NCI-H524 treated with DMSO at 0.1 percent for 48 hours (cell line): ENCODE measurements around the gene CTNNBL1.
"Not testable (repeated sequence)": the region's sequence is repeated elsewhere in the genome, so short reads cannot be mapped to it uniquely, and the experiment has no call there.

ENCODE experiments used
- DNase-seq: peaks from one replicate; lab custom pipeline; 2025; lab: John Stamatoyannopoulos, UW

Gene CTNNBL1

GRCh38 chr20:37852666-37853065 lies 158.8 kb downstream of the CTNNBL1 start:
- no peak for DNase-seq

DNA sequence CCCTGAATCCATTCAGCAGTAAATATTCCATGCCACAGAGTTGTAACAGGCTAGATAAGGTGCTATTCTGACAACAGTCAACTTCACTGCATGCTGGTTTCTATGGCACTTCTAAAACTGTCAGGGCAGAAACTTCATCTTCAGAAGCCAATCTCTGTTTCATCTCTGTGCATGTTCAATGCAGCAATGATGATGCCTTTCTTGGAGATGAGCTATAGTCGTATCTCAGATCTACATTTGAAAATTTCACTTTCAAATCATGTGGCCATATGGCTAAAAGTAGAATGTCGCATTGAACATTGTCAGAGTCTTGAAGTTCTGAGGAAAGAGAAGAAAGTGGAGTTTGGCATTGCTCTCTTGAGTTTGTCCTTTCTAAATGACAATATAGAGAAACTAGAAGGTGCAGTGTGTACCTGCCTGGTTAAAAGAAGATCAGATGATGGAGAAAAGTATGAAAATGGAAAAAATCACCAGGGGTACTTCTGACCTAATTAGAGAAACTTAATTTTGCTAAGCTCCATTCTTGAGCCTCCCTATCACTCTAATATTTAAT lies 160.1 kb downstream of the CTNNBL1 start:
- DNase-seq = no peak

- not testable (repeated sequence) for DNase-seq
These were observed 162.2 kb downstream of the CTNNBL1 start for GRCh38 chr20:37856034-37856433.

DNA sequence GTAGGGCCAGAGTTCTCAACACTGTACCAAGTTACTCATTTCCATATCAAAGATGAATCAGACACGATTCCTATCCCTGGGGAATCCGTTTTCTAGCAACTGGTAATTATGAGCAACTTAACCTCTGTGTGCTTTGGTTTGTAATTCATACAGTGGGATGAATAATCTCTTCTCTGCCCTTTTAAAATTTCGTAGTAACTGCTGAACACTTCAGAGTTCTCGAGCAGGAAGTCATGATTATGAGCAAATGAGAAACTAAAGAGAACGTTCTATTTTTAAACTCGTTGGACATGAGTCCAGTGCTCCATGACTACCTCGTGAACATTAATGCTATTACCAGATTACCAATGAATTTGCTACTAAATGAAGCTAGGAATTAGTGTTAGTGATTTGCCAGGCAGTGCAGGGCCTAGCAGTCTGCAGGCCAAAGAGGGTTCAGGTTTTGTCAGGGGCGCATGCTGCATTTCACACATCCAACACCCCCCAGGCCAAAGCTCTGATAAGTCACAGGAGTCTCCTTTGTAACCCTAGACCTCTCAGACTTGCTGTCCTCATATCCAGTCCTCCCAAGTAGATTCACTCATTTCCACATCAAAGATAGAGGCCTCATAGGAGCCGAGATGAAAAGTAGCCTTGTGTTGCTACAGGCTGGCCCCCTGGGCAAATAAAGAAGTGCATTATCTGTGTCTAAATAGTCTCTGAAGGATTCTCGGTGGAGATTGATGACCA lies 163.3 kb downstream of the CTNNBL1 start:
- DNase-seq = no peak

GRCh38 chr20:37859406-37860171 lies 165.8 kb downstream of the CTNNBL1 start:
- no peak for DNase-seq

DNA sequence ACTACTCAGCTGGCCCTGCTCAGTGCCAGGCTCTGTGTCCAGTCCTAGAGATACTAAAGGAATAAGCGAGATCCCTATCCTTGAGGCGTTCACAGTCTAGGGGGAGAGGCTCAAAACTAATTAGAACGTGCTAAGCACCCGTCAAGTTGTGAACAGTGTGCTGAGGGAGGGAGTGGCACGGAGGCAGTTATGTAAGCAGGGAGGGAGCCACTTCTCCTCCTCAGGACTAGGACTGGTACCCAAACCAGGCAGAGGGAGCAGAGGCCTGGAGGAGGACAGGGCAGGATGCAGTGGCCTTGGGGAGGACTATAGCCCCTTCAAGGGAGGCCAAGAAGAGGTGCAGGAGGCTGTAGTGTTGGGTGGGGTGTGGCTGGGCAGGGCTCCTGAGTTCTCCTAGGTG lies 169.5 kb downstream of the CTNNBL1 start:
- no peak for DNase-seq

DNA sequence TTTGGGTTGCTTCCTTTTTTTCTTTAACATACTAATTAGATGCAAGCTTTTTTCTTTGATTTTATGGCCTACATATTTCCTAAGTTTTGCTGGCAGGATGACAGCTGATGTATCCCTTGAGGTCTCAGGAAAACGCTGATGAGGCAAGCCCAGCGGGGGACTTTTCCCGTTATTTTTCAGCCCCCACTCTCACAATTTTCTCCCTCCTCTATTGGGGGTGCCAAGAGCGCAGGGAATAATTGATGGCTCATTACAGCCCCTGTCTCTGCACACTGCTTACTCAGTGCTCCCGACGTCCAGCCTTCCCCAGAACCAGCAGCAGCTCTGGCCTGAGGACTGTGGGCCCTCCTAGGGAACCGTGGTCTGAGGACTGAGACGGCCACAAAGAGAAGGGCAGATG lies 170.5 kb downstream of the CTNNBL1 start:
- DNase-seq = no peak

- no peak for DNase-seq
These were observed 172.2 kb downstream of the CTNNBL1 start for GRCh38 chr20:37866051-37866450.

- no peak for DNase-seq
These were observed 173.7 kb downstream of the CTNNBL1 start for GRCh38 chr20:37867289-37868195.

- no peak for DNase-seq
These were observed 175.1 kb downstream of the CTNNBL1 start for GRCh38 chr20:37868851-37869333.

DNA sequence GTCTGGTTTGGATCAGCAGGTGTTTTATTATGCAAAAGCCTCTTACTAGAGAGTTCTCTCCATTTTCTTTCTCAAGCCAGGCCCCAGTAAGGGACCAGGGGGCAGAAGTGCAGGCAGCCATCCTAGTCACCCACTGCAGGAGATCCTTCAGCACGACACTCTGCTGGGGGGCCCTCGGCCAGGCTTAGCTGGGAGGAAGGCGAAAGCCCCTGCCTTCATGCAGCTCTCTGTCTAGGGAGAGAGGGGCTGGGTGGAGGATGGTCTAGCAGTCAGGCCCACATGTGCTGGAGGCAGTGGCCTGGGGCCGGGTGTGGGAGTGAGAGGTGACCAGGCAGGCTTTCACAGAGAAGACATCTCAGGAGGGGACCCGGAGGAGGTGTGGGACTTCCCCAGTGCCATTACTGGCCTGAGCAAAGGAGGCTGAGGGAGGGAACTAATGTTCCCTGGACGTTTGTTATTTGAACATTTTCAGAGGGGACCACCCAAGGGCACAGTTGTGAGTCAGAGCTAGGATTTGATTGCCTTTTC lies 175.6 kb downstream of the CTNNBL1 start:
- DNase-seq = no peak

DNA sequence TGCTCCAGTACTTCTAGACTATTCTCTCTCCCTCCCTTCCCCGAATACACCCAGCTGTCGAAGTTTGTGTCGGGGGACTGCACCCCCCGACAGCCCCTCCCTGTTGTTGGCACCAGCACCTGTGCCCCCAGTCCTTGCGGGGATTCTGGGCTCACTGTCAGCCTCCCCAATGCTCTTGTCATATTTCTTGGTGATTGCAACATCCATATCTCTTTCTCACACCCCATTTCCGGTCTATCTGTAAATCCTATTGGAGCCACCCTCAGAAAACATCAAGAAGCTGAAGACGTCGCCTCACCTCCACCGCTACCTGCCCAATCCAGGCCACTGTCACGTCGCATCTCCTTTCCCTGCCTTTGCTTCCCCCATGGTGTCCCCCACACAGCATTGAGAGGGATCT lies 176.5 kb downstream of the CTNNBL1 start:
- no peak for DNase-seq

DNA sequence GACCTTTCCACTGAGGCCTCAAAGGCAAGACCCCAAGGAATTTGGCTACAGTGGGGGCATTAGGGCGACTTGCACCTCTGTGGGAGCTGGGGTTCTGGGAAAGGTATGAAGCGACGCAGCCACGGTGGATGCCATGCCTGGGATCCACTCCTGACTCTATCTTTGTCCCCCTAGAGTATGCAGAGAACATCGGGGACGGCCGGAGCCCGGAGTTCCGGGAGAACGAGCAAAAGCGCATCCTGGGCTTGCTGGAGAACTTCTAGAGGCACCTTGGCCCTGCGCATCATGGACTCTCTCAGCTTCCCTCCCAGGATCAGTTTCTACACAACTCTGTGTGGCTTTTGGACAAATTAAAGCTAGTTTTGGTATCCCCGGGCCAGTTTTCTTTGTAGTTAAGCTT lies 177.9 kb downstream of the CTNNBL1 start:
- DNase-seq = no peak

DNA sequence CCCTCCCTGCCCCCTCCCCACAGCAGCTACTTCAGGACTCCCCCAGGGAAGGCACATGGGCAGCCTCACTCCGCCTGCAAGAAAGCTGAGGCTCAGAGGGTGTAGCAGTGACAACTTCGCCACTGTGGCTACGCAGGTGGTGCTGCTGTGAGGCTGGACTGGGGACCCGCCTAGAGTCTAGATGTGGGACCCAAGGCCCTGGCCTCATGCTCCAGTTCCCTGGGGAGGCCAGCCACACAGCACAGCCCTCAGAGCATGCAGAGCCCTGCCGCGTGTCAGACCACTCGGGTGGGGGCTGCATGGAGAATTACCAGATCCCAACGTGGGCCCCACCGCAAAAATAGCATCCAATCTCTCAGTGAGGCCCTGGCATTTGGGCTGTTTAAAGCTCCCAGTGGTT lies 178.3 kb downstream of the CTNNBL1 start:
- no peak for DNase-seq

- no peak for DNase-seq
These were observed 180.1 kb downstream of the CTNNBL1 start for GRCh38 chr20:37873884-37874283.

- no peak for DNase-seq
These were observed 181.8 kb downstream of the CTNNBL1 start for GRCh38 chr20:37875460-37876175.

DNA sequence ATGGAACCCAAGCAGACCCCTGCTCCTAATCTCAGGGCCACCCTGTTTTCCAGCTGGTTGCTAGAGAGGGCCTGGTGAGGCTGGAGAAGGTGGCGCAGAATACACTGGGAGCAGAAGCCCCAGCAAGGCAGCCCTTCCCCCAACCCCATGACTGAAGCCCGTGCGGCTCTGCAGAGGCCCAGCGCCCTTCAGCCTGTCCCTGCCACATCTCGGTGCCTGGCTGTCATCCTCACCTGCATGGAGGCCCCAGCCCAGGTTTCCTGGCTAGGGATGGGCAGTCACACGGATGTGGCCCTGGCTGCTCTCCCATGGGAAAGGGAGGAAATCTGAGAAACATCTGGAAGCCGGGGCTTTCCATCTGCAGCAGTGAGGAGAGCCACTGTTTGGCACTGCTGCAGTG lies 183.0 kb downstream of the CTNNBL1 start:
- DNase-seq = no peak

DNA sequence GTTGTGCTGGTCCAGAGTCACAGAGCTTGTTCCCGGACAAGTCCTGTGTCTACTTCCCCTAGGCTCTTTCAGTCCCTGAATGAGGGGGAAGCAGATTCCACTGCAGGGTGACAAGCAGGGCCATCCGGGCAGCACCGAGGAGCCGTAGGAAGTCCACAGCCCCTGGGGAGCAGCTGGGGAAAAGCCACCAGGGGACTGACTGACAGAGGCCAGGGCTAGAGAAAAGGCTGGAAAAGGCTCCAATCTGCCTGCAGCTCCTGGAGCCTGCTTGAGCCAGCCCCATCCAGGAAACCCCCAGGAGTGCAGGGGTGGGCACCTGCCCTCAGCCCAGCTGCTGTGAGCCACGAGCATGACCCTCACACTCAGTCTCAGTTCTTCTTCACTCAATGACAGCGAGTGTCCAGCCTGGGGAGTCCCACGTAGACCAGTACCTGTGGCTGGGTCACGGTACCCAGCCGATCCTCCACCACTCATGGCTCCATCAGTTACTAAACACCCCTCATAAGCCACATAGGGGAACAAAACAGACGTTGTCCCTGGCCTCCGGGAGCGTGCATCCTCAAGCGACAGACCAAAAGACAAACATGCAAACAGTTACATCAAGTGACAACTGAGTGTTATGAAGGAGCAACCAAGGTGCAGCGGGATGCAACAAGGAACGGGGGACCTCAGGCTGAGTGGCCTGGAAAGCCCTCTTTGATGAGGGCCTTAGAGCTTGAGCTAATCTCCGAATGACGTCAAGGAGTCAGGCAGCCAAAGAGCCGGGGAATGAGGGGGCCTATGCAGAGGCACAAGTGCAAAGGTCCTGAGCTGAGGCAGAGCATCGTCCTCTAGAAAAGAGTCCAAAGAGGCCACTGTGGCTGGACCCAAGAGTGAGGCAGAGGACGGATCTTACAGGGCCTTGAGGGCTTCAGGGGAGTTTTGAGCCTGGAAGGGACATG lies 184.3 kb downstream of the CTNNBL1 start:
- no peak for DNase-seq

- DNase-seq = no peak
These were observed 185.2 kb downstream of the CTNNBL1 start for GRCh38 chr20:37878835-37879599.
